Astrocyte (in vitro differentiated cells and primary cell): Measurements from ENCODE around the gene HMGA1. TPM values are rescaled to one million over a fixed set of nuclear protein-coding genes. Genes with fewer than 3 reads are reported as not detected.

Experiments used
- DNase-seq: peaks from one replicate; pipeline ENCODE4 v3.0.0-alpha.2; 2010; ENCODE audit warnings: low read depth
- FAIRE-seq: peaks from 2 replicates; lab custom pipeline; 2011; peaks lifted over from hg19 to GRCh38; lab: Jason Lieb, UNC
- H2AFZ ChIP-seq: 2 replicates; pipeline ENCODE4 v1.6.0; 2012; ENCODE audit warnings: low read depth, low read length, inconsistent platforms
- H3K27ac ChIP-seq: 2 replicates; pipeline ENCODE4 v1.5.1; 2011; ENCODE audit warnings: low read depth, low read length, inconsistent platforms
- H3K27me3 ChIP-seq: 2 replicates; pipeline ENCODE4 v1.6.0; 2011; ENCODE audit warnings: low read length, inconsistent platforms; ENCODE audit not compliant: insufficient read depth
- H3K36me3 ChIP-seq: 2 replicates; pipeline ENCODE4 v1.5.1; 2011; ENCODE audit warnings: low read length, inconsistent platforms; ENCODE audit not compliant: insufficient read depth
- H3K4me1 ChIP-seq: 2 replicates; pipeline ENCODE4 v1.5.1; 2011; ENCODE audit warnings: low read length, inconsistent platforms; ENCODE audit not compliant: insufficient read depth
- H3K4me2 ChIP-seq: 2 replicates; pipeline ENCODE4 v1.6.0; 2012; ENCODE audit warnings: low read length, inconsistent platforms
- H3K4me3 ChIP-seq: 2 replicates; pipeline ENCODE4 v1.5.1; 2011; ENCODE audit warnings: low read depth, mild to moderate bottlenecking, low read length, inconsistent platforms; ENCODE audit not compliant: insufficient read depth
- H3K79me2 ChIP-seq: 2 replicates; pipeline ENCODE4 v1.6.0; 2012; ENCODE audit warnings: mild to moderate bottlenecking, low read length, inconsistent platforms; ENCODE audit not compliant: insufficient read depth
- H3K9ac ChIP-seq: 2 replicates; pipeline ENCODE4 v1.6.0; 2012; ENCODE audit warnings: mild to moderate bottlenecking, low read length, inconsistent platforms
- H3K9me3 ChIP-seq: 2 replicates; pipeline ENCODE4 v1.5.1; 2012; ENCODE audit warnings: low read depth, mild to moderate bottlenecking, low read length, inconsistent platforms; ENCODE audit not compliant: insufficient read depth
- H4K20me1 ChIP-seq: 2 replicates; pipeline ENCODE4 v1.6.0; 2012; ENCODE audit warnings: low read length, inconsistent platforms; ENCODE audit not compliant: insufficient read depth
- H3K27ac Mint-ChIP-seq: one replicate; pipeline ENCODE4 v1.8.0; 2021; ENCODE audit warnings: mild to moderate bottlenecking, mixed read lengths; ENCODE audit not compliant: unreplicated experiment
- H3K27me3 Mint-ChIP-seq: one replicate; pipeline ENCODE4 v1.8.0; 2021; ENCODE audit warnings: low read depth, mixed read lengths; ENCODE audit not compliant: unreplicated experiment
- H3K36me3 Mint-ChIP-seq: one replicate; pipeline ENCODE4 v1.8.0; 2021; ENCODE audit warnings: low read depth, mixed read lengths; ENCODE audit not compliant: unreplicated experiment
- H3K4me1 Mint-ChIP-seq: one replicate; pipeline ENCODE4 v1.8.0; 2021; ENCODE audit warnings: low read depth, mixed read lengths; ENCODE audit not compliant: unreplicated experiment
- H3K4me3 Mint-ChIP-seq: one replicate; pipeline ENCODE4 v1.8.0; 2021; ENCODE audit warnings: mild to moderate bottlenecking, moderate library complexity, mixed read lengths; ENCODE audit not compliant: unreplicated experiment
- H3K9me3 Mint-ChIP-seq: one replicate; pipeline ENCODE4 v1.8.0; 2021; ENCODE audit warnings: mild to moderate bottlenecking, mixed read lengths; ENCODE audit not compliant: unreplicated experiment
- EZH2 ChIP-seq: IDR thresholded peaks from 2 replicates; pipeline ENCODE4 v1.6.1; 2012; ENCODE audit warnings: mild to moderate bottlenecking, low read length, inconsistent platforms; ENCODE audit not compliant: insufficient read depth
- total RNA-seq: library from RNA; stranded (reverse); gene quantifications from 2 replicates; pipeline ENCODE4 v1.2.1, GENCODE V29; 2021
- TF ChIP-seq, protein P1 (sequence below): IDR thresholded peaks from 2 replicates; pipeline ENCODE4 v1.5.1; 2011; ENCODE audit warnings: low read depth, mild to moderate bottlenecking, inconsistent platforms, low read length, moderate library complexity; ENCODE audit not compliant: insufficient read depth

HMGA1 gene
- total RNA-seq, 1 donor from 2014 or later = 199 TPM

DNA sequence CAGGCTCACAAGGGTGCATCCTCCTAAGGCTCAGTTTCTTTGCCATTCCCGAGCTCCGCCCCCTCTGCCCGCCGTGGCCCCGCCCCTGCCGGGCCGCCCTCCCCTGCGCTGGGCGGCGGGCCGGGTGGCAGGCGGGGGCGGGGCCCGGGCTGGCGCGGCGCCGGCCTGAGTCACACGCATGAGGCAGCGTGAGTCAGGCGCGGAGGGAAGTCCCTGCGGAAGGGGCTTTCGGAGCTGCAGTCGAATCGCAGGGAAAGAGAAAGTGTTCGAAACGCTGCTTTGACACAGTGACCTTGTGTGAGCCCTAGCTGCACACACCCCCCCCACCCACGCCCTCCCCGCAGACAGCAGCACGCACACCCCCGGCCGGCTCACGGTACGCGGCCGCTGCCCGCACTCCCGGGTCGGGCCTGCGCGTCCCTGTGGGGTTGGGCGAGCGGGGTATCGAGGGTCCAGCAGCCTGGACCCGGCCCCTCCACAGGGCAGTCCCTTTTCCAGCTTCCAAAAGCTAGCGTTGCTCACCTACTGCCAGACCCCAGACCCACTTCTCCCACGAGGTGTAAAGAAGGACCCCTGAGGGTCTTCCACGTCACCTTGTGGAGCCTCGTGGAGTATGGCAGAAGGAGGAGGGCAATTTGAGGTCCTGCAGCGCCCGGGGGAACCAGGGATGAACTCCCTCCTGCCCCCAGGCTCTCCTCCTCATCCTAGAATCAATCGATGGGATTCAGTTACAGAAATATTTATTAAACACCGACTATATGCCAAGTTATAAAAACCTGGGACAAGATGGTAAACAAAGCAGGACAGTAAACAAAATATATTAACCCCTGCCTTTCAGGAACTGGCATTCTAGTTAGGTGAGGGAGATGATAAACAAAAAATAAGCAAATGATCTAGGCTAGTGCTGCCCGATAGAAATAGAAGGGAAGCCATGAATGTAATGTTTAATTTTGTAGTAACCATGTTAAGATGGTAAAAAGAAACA is 12.4 kb upstream of the HMGA1 start:
- no peaks in the 10 kb centered on the region for H3K27me3 ChIP-seq
- H3K27me3 Mint-ChIP-seq = peaks cover 3% of the 10 kb centered on the region
- peak overlapping the region; percentile 89 for H3K27ac Mint-ChIP-seq
- peak overlapping the region; percentile 60 for H3K4me3 ChIP-seq
- peak overlapping the region; percentile 89 for H3K9ac ChIP-seq
- no peaks in the 10 kb centered on the region for H3K79me2 ChIP-seq
- DNase-seq = peak; percentile 83
- H3K36me3 ChIP-seq = no peaks in the 10 kb centered on the region
- peak overlapping the region; percentile 89 for H3K27ac ChIP-seq
- no peaks in the 10 kb centered on the region for H3K9me3 ChIP-seq
- H3K9me3 Mint-ChIP-seq = no peaks in the 10 kb centered on the region
- peak overlapping the region; percentile 80 for H3K4me3 Mint-ChIP-seq
- H3K4me1 ChIP-seq = peaks cover 26% of the 10 kb centered on the region
- no peaks in the 10 kb centered on the region for H4K20me1 ChIP-seq
- peaks cover 6% of the 10 kb centered on the region for H3K4me1 Mint-ChIP-seq
- peak overlapping the region; percentile 85 for H3K4me2 ChIP-seq
- TF ChIP-seq, protein P1, sequence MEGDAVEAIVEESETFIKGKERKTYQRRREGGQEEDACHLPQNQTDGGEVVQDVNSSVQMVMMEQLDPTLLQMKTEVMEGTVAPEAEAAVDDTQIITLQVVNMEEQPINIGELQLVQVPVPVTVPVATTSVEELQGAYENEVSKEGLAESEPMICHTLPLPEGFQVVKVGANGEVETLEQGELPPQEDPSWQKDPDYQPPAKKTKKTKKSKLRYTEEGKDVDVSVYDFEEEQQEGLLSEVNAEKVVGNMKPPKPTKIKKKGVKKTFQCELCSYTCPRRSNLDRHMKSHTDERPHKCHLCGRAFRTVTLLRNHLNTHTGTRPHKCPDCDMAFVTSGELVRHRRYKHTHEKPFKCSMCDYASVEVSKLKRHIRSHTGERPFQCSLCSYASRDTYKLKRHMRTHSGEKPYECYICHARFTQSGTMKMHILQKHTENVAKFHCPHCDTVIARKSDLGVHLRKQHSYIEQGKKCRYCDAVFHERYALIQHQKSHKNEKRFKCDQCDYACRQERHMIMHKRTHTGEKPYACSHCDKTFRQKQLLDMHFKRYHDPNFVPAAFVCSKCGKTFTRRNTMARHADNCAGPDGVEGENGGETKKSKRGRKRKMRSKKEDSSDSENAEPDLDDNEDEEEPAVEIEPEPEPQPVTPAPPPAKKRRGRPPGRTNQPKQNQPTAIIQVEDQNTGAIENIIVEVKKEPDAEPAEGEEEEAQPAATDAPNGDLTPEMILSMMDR = no peak
- TF ChIP-seq EZH2 = no peak
- no peak for FAIRE-seq
- peak overlapping the region; percentile 82 for H2AFZ ChIP-seq
- no peaks in the 10 kb centered on the region for H3K36me3 Mint-ChIP-seq

DNA sequence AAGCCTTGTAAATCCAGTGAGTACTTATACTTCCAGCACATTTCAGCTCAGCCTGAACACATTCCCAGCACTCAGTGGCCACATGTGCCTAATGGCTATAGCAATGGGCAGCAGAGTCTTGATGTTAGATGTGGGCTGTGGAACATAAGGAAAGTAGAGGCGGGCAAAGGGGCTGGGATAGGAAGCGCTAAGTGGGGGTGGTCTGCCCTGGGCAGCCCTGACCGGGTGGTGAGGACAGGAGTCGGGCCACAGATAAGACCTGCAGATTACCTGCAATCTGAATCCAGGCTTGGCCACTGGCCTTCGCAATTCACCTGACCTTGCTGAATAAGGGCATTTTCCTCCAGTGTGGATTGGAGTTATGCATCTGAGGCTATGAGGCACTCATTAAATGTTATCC is 11.1 kb upstream of the HMGA1 start:
- H3K4me2 ChIP-seq = no peak overlapping the region
- H3K9ac ChIP-seq = no peak overlapping the region
- H3K27me3 ChIP-seq = no peaks in the 10 kb centered on the region
- H3K36me3 ChIP-seq = no peaks in the 10 kb centered on the region
- no peaks in the 10 kb centered on the region for H3K9me3 Mint-ChIP-seq
- H3K9me3 ChIP-seq = no peaks in the 10 kb centered on the region
- peaks cover 8% of the 10 kb centered on the region for H3K4me1 Mint-ChIP-seq
- no peak overlapping the region for H3K27ac ChIP-seq
- FAIRE-seq = no peak
- H3K79me2 ChIP-seq = no peaks in the 10 kb centered on the region
- no peaks in the 10 kb centered on the region for H3K36me3 Mint-ChIP-seq
- TF ChIP-seq EZH2 = no peak
- TF ChIP-seq, protein P1 = no peak
- no peaks in the 10 kb centered on the region for H4K20me1 ChIP-seq
- H3K4me3 Mint-ChIP-seq = no peak overlapping the region
- peaks cover 27% of the 10 kb centered on the region for H3K4me1 ChIP-seq
- H3K27me3 Mint-ChIP-seq = peaks cover 3% of the 10 kb centered on the region
- no peak overlapping the region for H3K4me3 ChIP-seq
- peak overlapping the region; percentile 18 for H3K27ac Mint-ChIP-seq
- no peak overlapping the region for H2AFZ ChIP-seq
- no peak for DNase-seq

DNA sequence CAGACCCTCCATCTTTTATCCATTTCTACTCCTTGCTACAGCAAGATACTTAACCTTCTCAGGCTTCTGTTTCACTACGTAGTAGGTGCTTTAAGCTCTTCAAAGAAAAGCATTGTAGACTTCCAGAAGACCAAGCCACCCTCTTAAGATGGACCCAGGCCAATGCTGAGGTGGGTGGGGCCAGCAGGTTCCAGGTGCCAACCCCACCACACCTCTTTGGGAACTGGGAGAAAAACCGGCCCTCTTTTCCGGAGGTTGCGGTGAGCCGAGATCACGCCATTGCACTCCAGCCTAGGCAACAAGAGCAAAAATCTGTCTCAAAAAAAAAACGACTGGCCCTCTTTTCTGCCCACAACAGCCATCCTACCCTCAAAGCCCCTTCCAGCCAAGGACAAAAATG is 10.6 kb upstream of the HMGA1 start:
- FAIRE-seq = no peak
- no peak overlapping the region for H3K27ac Mint-ChIP-seq

More for the DNA sequence above, 10.6 kb upstream of the HMGA1 start:
- Histone ChIP-seq H3K4me1 (peaks cover 27% of the 10 kb centered on the region), H3K9me3 (no peaks in the 10 kb centered on the region), H3K4me2 (no peak overlapping the region), H3K27me3 (no peaks in the 10 kb centered on the region), H4K20me1 (no peaks in the 10 kb centered on the region), H2AFZ (no peak overlapping the region), H3K79me2 (no peaks in the 10 kb centered on the region), H3K27ac (no peak overlapping the region), H3K36me3 (no peaks in the 10 kb centered on the region), H3K9ac (no peak overlapping the region), H3K4me3 (no peak overlapping the region)
- Mint-ChIP-seq H3K4me1 (peaks cover 10% of the 10 kb centered on the region), H3K36me3 (no peaks in the 10 kb centered on the region), H3K4me3 (no peak overlapping the region), H3K27me3 (peaks cover 3% of the 10 kb centered on the region), H3K9me3 (no peaks in the 10 kb centered on the region)
- no peak for DNase-seq
- TF ChIP-seq EZH2 = no peak
- TF ChIP-seq, protein P1 = no peak
